HL-60 (cell line): ENCODE measurements around the gene RPL36.
A peak's percentile ranks its signal among the peaks of the same experiment; 100 is the strongest.

Source experiments
- DNase-seq, 2 experiments: peaks; one replicate each; pipeline ENCODE4 v3.0.0-alpha.2; 2010 to 2020; ENCODE audit warnings: low read depth in 1 of 2, low spot score in 1 of 2
- H3K27ac ChIP-seq: fragments of 250-450 bp; sonication (Bioruptor Pico); replicated peaks from 2 replicates; pipeline ENCODE4 v1.5.1; 2020; ENCODE audit warnings: mild to moderate bottlenecking, moderate library complexity
- H3K27me3 ChIP-seq: fragments of 250-450 bp; sonication (Bioruptor Pico); 2 replicates; pipeline ENCODE4 v1.5.1; 2021; ENCODE audit warnings: mild to moderate bottlenecking, moderate library complexity; ENCODE audit not compliant: insufficient read depth, poor library complexity, severe bottlenecking
- H3K4me3 ChIP-seq: replicated peaks from 2 replicates; pipeline ENCODE4 v1.5.1; 2011; ENCODE audit warnings: mild to moderate bottlenecking, control low read depth, low read length; ENCODE audit not compliant: insufficient read depth
- CTCF ChIP-seq: IDR thresholded peaks from one replicate; pipeline ENCODE4 v1.5.1; 2011; ENCODE audit warnings: low read length, control low read depth, inconsistent platforms; ENCODE audit not compliant: insufficient read depth
- GABPA ChIP-seq: IDR thresholded peaks from 2 replicates; pipeline ENCODE4 v1.6.1; 2012; ENCODE audit warnings: low read depth
- POLR2AphosphoS5 ChIP-seq: IDR thresholded peaks from 2 replicates; pipeline ENCODE4 v1.6.1; 2012; ENCODE audit warnings: low read depth
- REST ChIP-seq: IDR thresholded peaks from 2 replicates; pipeline ENCODE4 v1.6.1; 2012; ENCODE audit warnings: low read depth; ENCODE audit not compliant: insufficient replicate concordance
- SPI1 ChIP-seq: IDR thresholded peaks from 2 replicates; pipeline ENCODE4 v1.6.1; 2012; ENCODE audit warnings: low read depth, mild to moderate bottlenecking, borderline replicate concordance

The RPL36 gene

GRCh38 chr19:5681391-5682106 is 8.5 kb upstream of the RPL36 start:
- Histone ChIP-seq H3K27me3 (no peaks in the 10 kb centered on the region), H3K4me3 (peak overlapping the region; percentile 63; the same call in 1 of the 2 replicates), H3K27ac (no peak overlapping the region)
- no peak for DNase-seq
- TF ChIP-seq CTCF, result no peak
- TF ChIP-seq REST, result no peak
- TF ChIP-seq POLR2AphosphoS5, result no peak
- TF ChIP-seq GABPA, result no peak
- TF ChIP-seq SPI1, result no peak

GRCh38 chr19:5682107-5682482 is 8.0 kb upstream of the RPL36 start:
- TF ChIP-seq POLR2AphosphoS5 (no peak), REST (no peak), SPI1 (no peak), CTCF (no peak), GABPA (no peak)
- Histone ChIP-seq H3K27me3 (no peaks in the 10 kb centered on the region), H3K4me3 (no peak overlapping the region), H3K27ac (no peak overlapping the region)
- DNase-seq, result no peak

GRCh38 chr19:5683177-5683886 is 6.8 kb upstream of the RPL36 start:
- DNase-seq, result no peak
- H3K27ac ChIP-seq, result no peak overlapping the region
- H3K4me3 ChIP-seq, result no peak overlapping the region
- no peak for TF ChIP-seq REST
- no peak for TF ChIP-seq CTCF
- no peak for TF ChIP-seq GABPA
- no peak for TF ChIP-seq POLR2AphosphoS5
- TF ChIP-seq SPI1, result no peak
- no peaks in the 10 kb centered on the region for H3K27me3 ChIP-seq
